Breast epithelium (tissue), 3 donors: ENCODE data around the gene COX5B.

ENCODE experiments used
- POLR2A ChIP-seq: fragments of 450-650 bp; IDR thresholded peaks from one replicate; pipeline ENCODE4 v1.6.1; 2016; ENCODE audit warnings: antibody characterized with exemption, mild to moderate bottlenecking, moderate library complexity
- POLR2AphosphoS5 ChIP-seq, 3 donors: sonication (generic); formaldehyde crosslinking; IDR thresholded peaks; one replicate each; pipeline ENCODE4 v1.6.1; 2017; ENCODE audit warnings: antibody characterized with exemption in 3 of 3
- TF ChIP-seq, protein P1 (sequence below), 3 donors: fragments of 450-650 bp; IDR thresholded peaks; one replicate each; pipeline ENCODE4 v1.5.1; 2016 to 2017; ENCODE audit warnings: antibody characterized with exemption in 3 of 3, mild to moderate bottlenecking in 3 of 3, moderate library complexity in 3 of 3

DNA sequence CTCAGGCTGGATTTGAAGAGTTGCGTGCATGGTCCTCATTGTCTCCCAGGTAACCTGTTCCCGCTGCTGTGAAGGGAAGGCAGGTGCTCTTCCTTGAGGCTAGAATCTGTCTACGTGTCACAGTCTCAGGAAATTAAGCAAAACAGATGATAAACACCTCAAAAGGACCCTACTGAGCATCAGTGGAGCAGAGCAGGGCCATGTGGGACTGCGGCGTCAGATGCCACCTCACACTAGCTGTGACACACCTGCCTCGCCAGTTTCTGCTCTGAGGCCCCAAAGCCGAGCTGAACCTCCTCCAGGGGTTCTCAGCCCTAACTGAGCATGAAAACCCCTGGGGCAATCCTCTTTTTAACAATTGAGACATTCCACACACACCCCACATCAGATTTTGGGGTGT, 25.7 kb downstream of the COX5B start:
- TF ChIP-seq, protein P1, sequence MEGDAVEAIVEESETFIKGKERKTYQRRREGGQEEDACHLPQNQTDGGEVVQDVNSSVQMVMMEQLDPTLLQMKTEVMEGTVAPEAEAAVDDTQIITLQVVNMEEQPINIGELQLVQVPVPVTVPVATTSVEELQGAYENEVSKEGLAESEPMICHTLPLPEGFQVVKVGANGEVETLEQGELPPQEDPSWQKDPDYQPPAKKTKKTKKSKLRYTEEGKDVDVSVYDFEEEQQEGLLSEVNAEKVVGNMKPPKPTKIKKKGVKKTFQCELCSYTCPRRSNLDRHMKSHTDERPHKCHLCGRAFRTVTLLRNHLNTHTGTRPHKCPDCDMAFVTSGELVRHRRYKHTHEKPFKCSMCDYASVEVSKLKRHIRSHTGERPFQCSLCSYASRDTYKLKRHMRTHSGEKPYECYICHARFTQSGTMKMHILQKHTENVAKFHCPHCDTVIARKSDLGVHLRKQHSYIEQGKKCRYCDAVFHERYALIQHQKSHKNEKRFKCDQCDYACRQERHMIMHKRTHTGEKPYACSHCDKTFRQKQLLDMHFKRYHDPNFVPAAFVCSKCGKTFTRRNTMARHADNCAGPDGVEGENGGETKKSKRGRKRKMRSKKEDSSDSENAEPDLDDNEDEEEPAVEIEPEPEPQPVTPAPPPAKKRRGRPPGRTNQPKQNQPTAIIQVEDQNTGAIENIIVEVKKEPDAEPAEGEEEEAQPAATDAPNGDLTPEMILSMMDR (IDR thresholded peaks at IDR 0.05) = no peak
- TF ChIP-seq POLR2A (no peak), POLR2AphosphoS5 (IDR thresholded peaks at IDR 0.05) (no peak)
